Neural progenitor cell (in vitro differentiated cells): Measurements from ENCODE around the gene PTP4A2.

Experiments used
- EZH2 ChIP-seq: fragments of 200-600 bp; sonication (generic); IDR thresholded peaks from 2 replicates; pipeline ENCODE4 v1.6.1; 2017; ENCODE audit warnings: antibody characterized with exemption, mild to moderate bottlenecking, moderate library complexity
- EZH2phosphoT487 ChIP-seq: fragments of 200-600 bp; sonication (generic); IDR thresholded peaks from 2 replicates; pipeline ENCODE4 v1.6.1; 2017; ENCODE audit warnings: antibody characterized with exemption
- TF ChIP-seq, protein P1 (sequence below): fragments of 200-600 bp; sonication (generic); IDR thresholded peaks from 2 replicates; pipeline ENCODE4 v1.5.1; 2017; ENCODE audit warnings: antibody characterized with exemption, mild to moderate bottlenecking

DNA sequence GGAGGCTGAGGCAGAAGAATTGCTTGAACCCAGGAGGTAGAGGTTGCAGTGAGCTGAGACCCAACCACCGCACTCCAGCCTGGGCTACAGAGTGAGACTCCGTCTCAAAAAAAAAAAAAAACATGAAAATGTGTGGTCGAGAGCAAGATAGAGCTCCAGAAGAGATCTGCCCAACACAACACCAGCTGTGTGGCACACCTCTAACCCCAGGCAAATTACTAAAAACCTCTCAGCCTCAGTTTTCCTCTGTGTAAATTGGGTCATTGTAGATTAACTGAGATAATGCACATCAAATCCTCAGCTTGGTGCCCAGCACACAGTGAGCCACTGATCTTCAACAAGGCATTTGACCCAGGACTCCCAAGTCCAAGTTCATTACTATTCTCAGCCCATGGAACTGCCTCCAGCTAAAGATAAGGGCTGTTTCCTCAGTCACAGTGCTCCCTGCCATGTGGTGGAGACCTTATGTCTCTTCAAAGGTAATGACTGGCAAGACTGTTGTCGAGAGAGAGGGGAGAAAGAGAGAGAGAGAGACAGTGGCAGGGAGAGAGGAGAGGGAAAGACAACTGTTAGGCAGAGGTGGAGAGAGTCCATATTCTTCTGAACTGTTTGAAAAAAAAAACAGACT lies 58.1 kb downstream of the PTP4A2 start:
- TF ChIP-seq, protein P1, sequence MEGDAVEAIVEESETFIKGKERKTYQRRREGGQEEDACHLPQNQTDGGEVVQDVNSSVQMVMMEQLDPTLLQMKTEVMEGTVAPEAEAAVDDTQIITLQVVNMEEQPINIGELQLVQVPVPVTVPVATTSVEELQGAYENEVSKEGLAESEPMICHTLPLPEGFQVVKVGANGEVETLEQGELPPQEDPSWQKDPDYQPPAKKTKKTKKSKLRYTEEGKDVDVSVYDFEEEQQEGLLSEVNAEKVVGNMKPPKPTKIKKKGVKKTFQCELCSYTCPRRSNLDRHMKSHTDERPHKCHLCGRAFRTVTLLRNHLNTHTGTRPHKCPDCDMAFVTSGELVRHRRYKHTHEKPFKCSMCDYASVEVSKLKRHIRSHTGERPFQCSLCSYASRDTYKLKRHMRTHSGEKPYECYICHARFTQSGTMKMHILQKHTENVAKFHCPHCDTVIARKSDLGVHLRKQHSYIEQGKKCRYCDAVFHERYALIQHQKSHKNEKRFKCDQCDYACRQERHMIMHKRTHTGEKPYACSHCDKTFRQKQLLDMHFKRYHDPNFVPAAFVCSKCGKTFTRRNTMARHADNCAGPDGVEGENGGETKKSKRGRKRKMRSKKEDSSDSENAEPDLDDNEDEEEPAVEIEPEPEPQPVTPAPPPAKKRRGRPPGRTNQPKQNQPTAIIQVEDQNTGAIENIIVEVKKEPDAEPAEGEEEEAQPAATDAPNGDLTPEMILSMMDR, result no peak
- TF ChIP-seq EZH2phosphoT487 (no peak), EZH2 (no peak)
